Mesenchymal stem cell (in vitro differentiated cells and primary cell): Measurements from ENCODE around the gene ATP6V0E2.

Source experiments
- DNase-seq: peaks from one replicate; pipeline ENCODE4 v3.0.0-alpha.2; 2013
- H2AFZ ChIP-seq: one replicate; pipeline ENCODE4 v1.6.1; 2013; ENCODE audit warnings: low read depth, mild to moderate bottlenecking, control low read depth, inconsistent platforms, low read length, moderate library complexity
- H2AK5ac ChIP-seq: 2 replicates; pipeline ENCODE4 v1.6.1; 2013; ENCODE audit warnings: low read length, moderate library complexity, mild to moderate bottlenecking, inconsistent platforms; ENCODE audit not compliant: severe bottlenecking
- H2BK120ac ChIP-seq: one replicate; pipeline ENCODE4 v1.6.1; 2013; ENCODE audit warnings: low read depth, mild to moderate bottlenecking, inconsistent platforms, low read length, moderate library complexity
- H2BK12ac ChIP-seq, 2 experiments: one replicate each; pipeline ENCODE4 v1.6.1; 2013; ENCODE audit warnings: inconsistent platforms in 2 of 2, low read length in 2 of 2, mild to moderate bottlenecking in 2 of 2, moderate library complexity in 2 of 2, control low read depth in 1 of 2
- H2BK15ac ChIP-seq: one replicate; pipeline ENCODE4 v1.6.1; 2013; ENCODE audit warnings: mild to moderate bottlenecking, low read depth, inconsistent platforms; ENCODE audit not compliant: poor library complexity, severe bottlenecking
- H2BK5ac ChIP-seq: 2 replicates; pipeline ENCODE4 v1.6.1; 2013; ENCODE audit warnings: low read depth, mild to moderate bottlenecking, low read length, control low read depth, inconsistent platforms; ENCODE audit not compliant: poor library complexity, severe bottlenecking
- H3K14ac ChIP-seq, 2 experiments: one replicate each; pipeline ENCODE4 v1.6.1; 2013; ENCODE audit warnings: inconsistent platforms in 2 of 2, low read length in 2 of 2, control low read depth in 1 of 2, mild to moderate bottlenecking in 1 of 2, moderate library complexity in 1 of 2
- H3K18ac ChIP-seq, 2 experiments: one replicate each; pipeline ENCODE4 v1.6.1; 2013; ENCODE audit warnings: inconsistent platforms in 2 of 2, low read length in 2 of 2, control low read depth in 1 of 2, low read depth in 1 of 2, mild to moderate bottlenecking in 1 of 2
- H3K23ac ChIP-seq, 2 experiments: one replicate each; pipeline ENCODE4 v1.6.1; 2013; ENCODE audit warnings: inconsistent platforms in 2 of 2, low read length in 2 of 2, mild to moderate bottlenecking in 2 of 2, moderate library complexity in 2 of 2, control low read depth in 1 of 2
- H3K27ac ChIP-seq: 2 replicates; pipeline ENCODE4 v1.5.1; 2013; ENCODE audit warnings: mild to moderate bottlenecking, moderate library complexity, low read length, control low read depth, inconsistent platforms; ENCODE audit not compliant: poor library complexity, severe bottlenecking
- H3K27me3 ChIP-seq, 2 experiments: 2 replicates each; pipeline versions ENCODE4 v1.6.1 to v1.7.0; 2013; ENCODE audit warnings: low read length in 2 of 2, mild to moderate bottlenecking in 2 of 2, moderate library complexity in 2 of 2, control low read depth in 1 of 2, inconsistent platforms in 1 of 2; ENCODE audit not compliant: control insufficient read depth in 1 of 2, insufficient read depth in 1 of 2
- H3K36me3 ChIP-seq, 2 experiments: 2 replicates each; pipeline versions ENCODE4 v1.6.1 to v1.7.0; 2013; ENCODE audit warnings: low read length in 2 of 2, control low read depth in 1 of 2, inconsistent platforms in 1 of 2, low read depth in 1 of 2, mild to moderate bottlenecking in 1 of 2; ENCODE audit not compliant: insufficient read depth in 2 of 2, control insufficient read depth in 1 of 2
- H3K4ac ChIP-seq, 2 experiments: one replicate each; pipeline ENCODE4 v1.6.1; 2013; ENCODE audit warnings: inconsistent platforms in 2 of 2, low read length in 2 of 2, mild to moderate bottlenecking in 2 of 2, moderate library complexity in 2 of 2, control low read depth in 1 of 2, low read depth in 1 of 2
- H3K4me1 ChIP-seq: 2 replicates; pipeline ENCODE4 v1.6.1; 2013; ENCODE audit warnings: low read depth, low read length, control low read depth; ENCODE audit not compliant: control insufficient read depth, insufficient read depth
- H3K4me2 ChIP-seq: 2 replicates; pipeline ENCODE4 v1.6.1; 2013; ENCODE audit warnings: low read length, mild to moderate bottlenecking, inconsistent platforms; ENCODE audit not compliant: poor library complexity, severe bottlenecking
- H3K4me3 ChIP-seq, 2 experiments: 2 replicates each; pipeline versions ENCODE4 v1.5.1 to v1.7.0; 2013; ENCODE audit warnings: low read length in 2 of 2, mild to moderate bottlenecking in 2 of 2, control low read depth in 1 of 2, low read depth in 1 of 2; ENCODE audit not compliant: insufficient read depth in 1 of 2
- H3K79me1 ChIP-seq: replicated peaks from 2 replicates; pipeline ENCODE4 v1.6.1; 2013; ENCODE audit warnings: mild to moderate bottlenecking, control low read depth, low read length, inconsistent platforms; ENCODE audit not compliant: poor library complexity, severe bottlenecking
- H3K9ac ChIP-seq: 2 replicates; pipeline ENCODE4 v1.7.0; 2013; ENCODE audit warnings: mild to moderate bottlenecking, low read length, moderate library complexity
- H3K9me3 ChIP-seq: 2 replicates; pipeline ENCODE4 v1.7.0; 2013; ENCODE audit warnings: mild to moderate bottlenecking, low read length; ENCODE audit not compliant: control insufficient read depth
- H4K8ac ChIP-seq: one replicate; pipeline ENCODE4 v1.6.1; 2013; ENCODE audit warnings: inconsistent platforms, mild to moderate bottlenecking, low read length, moderate library complexity
- H4K91ac ChIP-seq: one replicate; pipeline ENCODE4 v1.6.1; 2013; ENCODE audit warnings: mild to moderate bottlenecking, low read length, inconsistent platforms
- WGBS: methylation state at CpG from one replicate; pipeline ENCODE4 v1.1.7; 2013; ENCODE audit warnings: mixed read lengths; 5-methylcytosine and 5-hydroxymethylcytosine counted together

ATP6V0E2 gene

DNA sequence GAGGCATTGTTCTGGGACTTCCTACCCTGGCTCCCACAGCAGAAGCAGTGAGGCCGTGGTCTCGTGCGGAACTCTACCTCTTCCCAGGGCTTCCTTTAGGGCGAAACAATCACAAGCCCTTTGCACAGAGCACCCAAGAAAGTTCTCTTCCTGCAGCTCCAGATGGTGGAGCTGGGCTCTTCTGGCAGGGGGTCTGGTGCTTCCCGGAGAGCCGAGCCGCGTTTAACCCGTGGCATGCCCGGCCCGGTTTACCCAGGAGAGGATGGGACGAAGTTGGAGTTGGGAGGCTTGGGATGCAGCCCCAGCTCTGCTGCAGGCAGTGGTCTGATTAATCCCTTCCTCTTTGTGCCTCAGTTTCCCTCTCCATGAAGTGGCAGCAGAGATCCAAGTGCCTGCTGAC lies 9.0 kb upstream of the ATP6V0E2 start:
- Histone ChIP-seq H3K36me3 (peaks cover 37 to 55% of the 10 kb centered on the region in 2 experiments), H3K18ac (no peak overlapping the region), H2BK12ac (no peak overlapping the region), H3K4ac (no peak overlapping the region), H2BK5ac (no peak overlapping the region), H3K9me3 (no peaks in the 10 kb centered on the region), H3K9ac (no peak overlapping the region), H3K27ac (no peak overlapping the region), H2AK5ac (no peak overlapping the region), H4K8ac (no peak overlapping the region), H3K23ac (no peak overlapping the region), H2BK15ac (no peak overlapping the region), H3K27me3 (no peaks in the 10 kb centered on the region), H3K79me1 (no peaks in the 10 kb centered on the region), H3K4me1 (peaks cover 3% of the 10 kb centered on the region), H2AFZ (no peak overlapping the region), H3K4me3 (no peak overlapping the region), H3K14ac (no peak overlapping the region), H3K4me2 (no peak overlapping the region), H2BK120ac (no peak overlapping the region), H4K91ac (no peak overlapping the region)
- 91% methylated on average over 5 of the region's 12 CpGs for WGBS
- DNase-seq, result no peak

DNA sequence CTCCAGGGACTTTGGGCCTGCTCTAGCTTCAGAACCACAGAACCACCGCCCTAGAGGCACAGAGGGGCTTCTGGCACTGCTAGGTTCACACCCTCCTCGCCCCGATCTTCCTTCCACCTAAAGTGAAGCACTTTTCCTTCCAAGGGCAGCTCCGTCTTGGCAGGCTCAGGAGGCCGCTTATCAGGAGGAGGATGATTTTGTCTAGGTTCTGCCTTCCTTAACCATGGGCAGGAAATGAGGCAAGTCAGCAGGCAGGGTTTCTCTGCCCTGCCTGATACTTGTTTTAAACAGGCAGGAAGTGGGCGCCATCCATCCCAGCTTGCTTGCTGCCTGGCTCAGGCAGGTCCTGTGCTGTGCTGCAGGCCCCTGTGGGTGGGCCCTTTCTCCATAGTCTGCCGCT lies 8.3 kb upstream of the ATP6V0E2 start:
- Histone ChIP-seq H2AFZ (no peak overlapping the region), H3K27me3 (no peaks in the 10 kb centered on the region), H3K18ac (no peak overlapping the region), H3K9ac (no peak overlapping the region), H2AK5ac (no peak overlapping the region), H3K4me1 (peaks cover 1% of the 10 kb centered on the region), H4K91ac (no peak overlapping the region), H3K79me1 (no peaks in the 10 kb centered on the region), H3K9me3 (no peaks in the 10 kb centered on the region), H3K4me2 (no peak overlapping the region), H3K4ac (no peak overlapping the region), H2BK120ac (no peak overlapping the region), H2BK15ac (no peak overlapping the region), H3K36me3 (peaks cover 31 to 53% of the 10 kb centered on the region in 2 experiments), H3K14ac (no peak overlapping the region), H4K8ac (no peak overlapping the region), H2BK12ac (no peak overlapping the region), H3K27ac (no peak overlapping the region), H2BK5ac (no peak overlapping the region), H3K23ac (no peak overlapping the region), H3K4me3 (no peak overlapping the region)
- DNase-seq, result no peak
- 77% methylated on average over 5 of the region's 7 CpGs for WGBS

DNA sequence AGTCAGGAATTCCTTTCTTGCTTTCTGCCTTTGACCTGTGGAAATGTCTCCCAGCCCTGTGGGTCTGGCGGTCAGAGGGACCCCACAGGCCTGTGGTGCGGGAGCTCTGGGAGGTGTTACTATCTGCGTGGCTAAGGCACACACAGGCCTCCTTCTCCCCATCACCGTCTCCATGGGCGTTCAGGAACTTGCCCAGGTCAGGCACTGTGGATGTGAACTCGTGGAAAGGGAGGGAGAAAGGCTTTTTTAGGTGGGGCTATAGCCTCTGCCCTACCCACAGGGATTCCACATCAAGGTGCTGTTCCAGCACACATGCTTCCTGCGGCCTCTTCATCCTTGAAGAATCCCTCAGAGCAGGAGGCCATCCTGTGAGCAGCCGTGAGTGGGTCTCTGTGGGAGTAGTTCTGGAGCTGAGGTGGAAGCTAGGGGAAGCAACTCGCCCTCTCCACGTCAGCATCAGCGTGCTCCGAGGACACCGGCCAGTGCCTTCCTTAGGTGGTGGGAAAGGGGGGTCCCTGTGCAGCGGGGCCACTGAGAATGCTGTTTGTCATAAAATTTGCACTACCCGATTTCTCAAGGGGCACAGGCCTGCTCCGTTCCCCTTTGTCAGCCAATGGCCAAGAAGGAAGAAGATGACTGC lies 7.5 kb upstream of the ATP6V0E2 start:
- no peak overlapping the region for H2AK5ac ChIP-seq
- H3K79me1 ChIP-seq, result no peaks in the 10 kb centered on the region
- DNase-seq, result no peak
- no peak overlapping the region for H3K4ac ChIP-seq
- WGBS, result 95% methylated on average over 16 of the region's 16 CpGs
- no peak overlapping the region for H2BK12ac ChIP-seq
- H3K23ac ChIP-seq, result no peak overlapping the region
- H3K27ac ChIP-seq, result no peak overlapping the region
- no peak overlapping the region for H4K91ac ChIP-seq
- H2BK5ac ChIP-seq, result no peak overlapping the region
- no peaks in the 10 kb centered on the region for H3K27me3 ChIP-seq
- no peak overlapping the region for H3K14ac ChIP-seq
- no peak overlapping the region for H3K4me2 ChIP-seq
- no peak overlapping the region for H2AFZ ChIP-seq
- peaks cover 1% of the 10 kb centered on the region for H3K4me1 ChIP-seq
- H3K4me3 ChIP-seq, result no peak overlapping the region
- no peak overlapping the region for H2BK15ac ChIP-seq
- H3K36me3 ChIP-seq, result peaks cover 22 to 46% of the 10 kb centered on the region in 2 experiments
- H3K9me3 ChIP-seq, result no peaks in the 10 kb centered on the region
- no peak overlapping the region for H3K18ac ChIP-seq
- H2BK120ac ChIP-seq, result no peak overlapping the region
- H4K8ac ChIP-seq, result no peak overlapping the region
- H3K9ac ChIP-seq, result no peak overlapping the region

DNA sequence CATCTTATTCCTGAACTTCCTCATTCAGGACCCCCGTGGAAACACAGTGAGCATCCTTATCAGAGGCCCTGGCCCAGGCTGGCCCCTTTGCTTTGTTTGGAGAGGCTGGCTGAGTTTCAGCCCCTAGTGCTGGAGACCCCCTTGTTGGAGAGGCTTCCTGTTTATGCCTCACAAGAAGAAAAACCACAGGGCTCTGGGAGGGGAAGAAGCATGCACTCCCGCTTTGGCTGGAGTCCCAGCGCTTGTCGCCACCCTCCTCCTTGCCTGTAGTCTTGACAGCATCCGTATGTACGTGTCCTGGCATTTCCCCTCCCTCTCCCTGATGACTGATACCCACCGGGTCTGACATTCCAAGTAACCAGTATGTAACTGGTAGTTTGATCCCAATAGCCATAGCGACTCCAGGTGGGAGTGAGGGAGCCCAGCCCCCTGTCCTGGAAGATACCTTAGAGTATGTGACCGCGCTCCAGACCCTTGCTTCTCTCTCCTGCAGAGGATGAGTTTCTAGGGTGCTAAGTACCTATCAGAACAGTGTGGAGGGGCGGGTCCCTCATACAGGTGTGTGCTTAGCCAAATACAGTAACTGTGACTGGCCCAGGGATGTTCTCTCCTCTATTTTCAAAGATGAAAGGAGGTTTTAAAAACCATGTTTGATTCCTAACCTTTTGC lies 6.9 kb upstream of the ATP6V0E2 start:
- Histone ChIP-seq H2AK5ac (no peak overlapping the region), H3K27ac (no peak overlapping the region), H3K4ac (no peak overlapping the region), H2BK15ac (no peak overlapping the region), H2BK5ac (no peak overlapping the region), H3K14ac (no peak overlapping the region), H3K18ac (no peak overlapping the region), H4K8ac (no peak overlapping the region), H3K4me2 (no peak overlapping the region), H3K9ac (no peak overlapping the region), H2BK12ac (no peak overlapping the region), H2AFZ (no peak overlapping the region), H2BK120ac (no peak overlapping the region), H3K4me3 (no peak overlapping the region), H3K4me1 (peaks cover 1% of the 10 kb centered on the region), H3K23ac (no peak overlapping the region), H3K9me3 (no peaks in the 10 kb centered on the region), H3K36me3 (peaks cover 18 to 40% of the 10 kb centered on the region in 2 experiments), H3K79me1 (no peaks in the 10 kb centered on the region), H3K27me3 (no peaks in the 10 kb centered on the region), H4K91ac (no peak overlapping the region)
- DNase-seq, result no peak
- WGBS, result 84% methylated on average over 10 of the region's 11 CpGs
